AG09319 (cell line): Measurements from ENCODE around the gene VTI1A.

Experiments used
- DNase-seq: peaks from one replicate; pipeline ENCODE4 v3.0.0-alpha.2; 2010; ENCODE audit warnings: low read depth; ENCODE audit errors: extremely low read depth
- TF ChIP-seq, protein P1 (sequence below): IDR thresholded peaks from 2 replicates; pipeline ENCODE4 v1.5.1; 2011; ENCODE audit warnings: low read depth, mild to moderate bottlenecking, inconsistent platforms, low read length, moderate library complexity

The VTI1A gene

DNA sequence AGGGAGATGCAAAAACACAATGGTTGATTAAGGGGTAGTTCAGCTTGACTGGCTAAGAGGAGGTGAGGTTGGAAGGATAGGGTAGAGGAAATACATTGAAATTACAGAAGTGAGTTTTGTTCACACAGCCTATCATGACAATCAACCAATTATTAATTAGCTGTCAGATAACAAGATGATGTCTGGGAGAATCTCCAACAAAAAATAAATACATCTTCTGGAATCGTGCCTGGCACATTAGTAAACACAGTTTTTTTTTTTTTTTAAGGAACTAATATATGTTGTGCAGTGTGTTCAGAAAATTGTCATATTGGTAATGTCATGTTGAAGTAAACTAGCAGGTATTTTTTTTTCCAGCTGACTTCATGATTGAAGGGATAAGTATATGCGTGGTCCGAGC lies 171.8 kb downstream of the VTI1A start:
- DNase-seq = no peak
- TF ChIP-seq, protein P1, sequence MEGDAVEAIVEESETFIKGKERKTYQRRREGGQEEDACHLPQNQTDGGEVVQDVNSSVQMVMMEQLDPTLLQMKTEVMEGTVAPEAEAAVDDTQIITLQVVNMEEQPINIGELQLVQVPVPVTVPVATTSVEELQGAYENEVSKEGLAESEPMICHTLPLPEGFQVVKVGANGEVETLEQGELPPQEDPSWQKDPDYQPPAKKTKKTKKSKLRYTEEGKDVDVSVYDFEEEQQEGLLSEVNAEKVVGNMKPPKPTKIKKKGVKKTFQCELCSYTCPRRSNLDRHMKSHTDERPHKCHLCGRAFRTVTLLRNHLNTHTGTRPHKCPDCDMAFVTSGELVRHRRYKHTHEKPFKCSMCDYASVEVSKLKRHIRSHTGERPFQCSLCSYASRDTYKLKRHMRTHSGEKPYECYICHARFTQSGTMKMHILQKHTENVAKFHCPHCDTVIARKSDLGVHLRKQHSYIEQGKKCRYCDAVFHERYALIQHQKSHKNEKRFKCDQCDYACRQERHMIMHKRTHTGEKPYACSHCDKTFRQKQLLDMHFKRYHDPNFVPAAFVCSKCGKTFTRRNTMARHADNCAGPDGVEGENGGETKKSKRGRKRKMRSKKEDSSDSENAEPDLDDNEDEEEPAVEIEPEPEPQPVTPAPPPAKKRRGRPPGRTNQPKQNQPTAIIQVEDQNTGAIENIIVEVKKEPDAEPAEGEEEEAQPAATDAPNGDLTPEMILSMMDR = no peak

DNA sequence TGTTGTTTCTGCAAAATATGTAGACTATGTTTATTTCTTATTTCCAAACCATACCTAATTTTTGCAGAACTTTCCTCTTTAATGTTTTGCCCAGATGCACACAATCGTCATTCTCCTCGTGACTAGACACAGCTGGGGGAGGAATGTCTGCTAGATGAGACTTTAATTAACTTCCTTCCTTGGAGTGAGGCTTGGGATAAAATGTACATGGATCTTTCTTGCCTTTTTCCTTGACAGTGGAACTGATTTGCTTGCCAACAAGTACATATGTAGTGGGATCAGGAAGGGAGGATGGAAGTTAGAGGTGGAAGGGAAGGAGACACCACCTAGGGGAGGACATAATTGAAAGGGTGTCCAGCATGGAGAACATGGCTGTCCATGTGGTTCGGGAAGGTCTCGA lies 172.5 kb downstream of the VTI1A start:
- TF ChIP-seq, protein P1 = no peak
- DNase-seq = no peak

DNA sequence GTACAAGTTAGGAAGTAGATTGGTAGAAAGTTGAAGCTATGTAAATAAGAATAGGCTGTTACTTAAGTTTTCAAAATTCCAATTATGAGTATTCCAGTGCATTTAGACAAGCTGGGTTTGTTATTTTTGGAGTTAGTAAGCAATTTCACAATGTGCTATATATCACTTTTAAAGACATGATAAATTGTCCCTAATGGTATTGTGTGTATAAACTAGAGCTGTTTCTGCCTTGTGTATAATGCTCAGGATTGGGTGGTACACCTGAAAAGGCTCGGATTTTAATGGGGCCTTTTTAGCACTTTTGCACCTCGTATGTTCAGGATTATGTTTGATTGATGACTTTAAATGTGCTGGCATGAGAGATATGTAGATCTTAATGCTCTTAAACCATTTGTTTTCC lies 175.8 kb downstream of the VTI1A start:
- no peak for DNase-seq
- TF ChIP-seq, protein P1 = no peak

DNA sequence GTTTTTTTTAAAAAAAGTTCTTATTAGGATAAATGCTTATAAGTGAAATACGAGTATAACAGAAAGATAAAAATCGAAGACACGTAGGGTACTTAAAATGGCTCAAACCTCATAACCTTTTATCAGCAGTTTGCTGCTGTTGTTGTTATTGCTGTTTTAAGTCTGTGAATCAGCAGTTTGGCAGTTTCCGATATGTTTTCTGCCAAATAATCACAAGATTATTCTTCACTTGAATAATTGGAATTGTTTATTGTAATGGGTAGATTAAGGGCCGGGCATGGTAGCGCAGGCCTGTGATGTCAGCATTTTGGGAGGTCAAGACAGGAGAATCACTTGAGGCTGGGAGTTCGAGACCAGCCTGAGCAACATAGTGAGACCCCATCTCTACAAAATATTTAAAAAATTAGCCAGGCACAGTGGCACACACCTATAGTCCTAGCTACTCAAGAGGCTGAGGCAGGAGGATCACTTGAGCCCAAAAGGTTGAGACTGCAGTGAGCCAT lies 177.6 kb downstream of the VTI1A start:
- no peak for DNase-seq
- TF ChIP-seq, protein P1 = no peak

DNA sequence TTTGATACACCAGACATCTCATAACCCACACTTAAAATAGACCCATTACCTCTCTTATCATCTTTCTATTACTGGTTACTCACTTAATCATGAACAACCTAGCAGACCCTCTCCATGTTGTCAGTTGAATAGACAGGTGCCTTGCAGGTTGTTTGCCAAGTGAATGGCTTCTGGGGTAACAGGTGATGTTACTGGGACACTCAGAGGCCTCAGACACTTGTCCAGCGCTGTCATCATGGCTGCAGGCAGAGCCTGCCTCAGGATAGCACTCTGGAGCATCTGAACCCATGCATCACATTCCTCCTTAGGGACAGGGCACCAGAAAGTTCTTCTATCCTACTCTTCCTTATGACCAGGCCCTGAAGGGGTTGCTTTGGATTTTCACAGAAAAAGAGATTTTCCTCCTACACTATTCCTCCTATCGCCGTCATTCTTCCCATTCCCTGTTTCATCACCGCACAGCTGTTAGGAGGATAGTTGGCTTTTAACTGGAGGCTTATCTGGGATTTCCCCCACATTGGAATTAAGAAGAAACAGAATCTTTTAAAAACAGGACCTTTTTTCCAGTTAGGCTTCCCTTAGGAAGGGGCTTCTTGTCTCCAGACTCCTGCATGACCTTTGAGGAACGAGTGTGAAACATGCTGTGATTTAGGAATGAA lies 182.1 kb downstream of the VTI1A start:
- DNase-seq = no peak
- TF ChIP-seq, protein P1 = no peak

DNA sequence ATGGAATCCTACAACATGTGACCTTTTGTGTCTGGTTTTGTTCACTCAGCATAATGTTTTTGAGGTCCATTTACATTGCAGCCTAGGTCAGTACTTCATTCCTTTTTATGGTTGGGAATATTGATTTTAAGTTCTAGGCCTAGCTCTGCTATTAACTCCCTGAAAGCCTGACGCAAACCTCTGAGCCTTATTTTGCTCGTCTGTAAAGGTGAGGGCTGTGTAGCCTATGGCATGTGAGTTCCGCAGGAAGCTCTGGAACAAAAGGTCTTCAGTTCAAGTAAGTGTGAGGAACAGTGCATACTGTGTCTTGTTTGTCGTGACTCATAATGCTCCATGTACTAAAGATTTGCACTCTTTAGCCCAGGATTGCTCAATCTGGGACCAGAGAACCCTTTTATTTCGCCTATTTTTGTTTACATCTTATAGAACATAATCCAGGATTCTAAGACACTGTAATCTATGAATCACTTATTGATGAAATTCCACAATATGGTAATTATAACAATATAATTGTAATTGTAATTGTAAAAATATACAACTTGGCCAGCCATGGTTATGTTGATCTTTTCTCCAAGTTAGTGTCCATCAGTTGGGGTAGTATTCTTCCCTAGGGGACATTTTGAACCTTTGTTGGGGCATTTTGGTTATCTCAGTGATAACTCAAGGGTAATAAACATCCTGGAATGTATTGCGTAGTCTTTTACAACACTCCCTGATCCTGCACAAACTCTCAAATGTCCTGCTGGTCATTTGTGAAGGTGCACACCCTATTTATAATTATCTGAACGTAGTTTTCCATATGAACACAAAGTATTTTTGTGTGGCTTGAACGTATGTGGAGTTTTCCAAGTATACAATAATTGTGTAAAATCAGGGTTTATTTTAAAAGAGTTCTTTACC lies 184.7 kb downstream of the VTI1A start:
- no peak for DNase-seq
- TF ChIP-seq, protein P1 = no peak
